Activated B cell treated with CpG ODN at 0.5 μM for 24 hours (primary cell): Measurements from ENCODE around the gene ZNF385C. TPM values are rescaled to one million over a fixed set of nuclear protein-coding genes. Genes with fewer than 3 reads are reported as not detected.
A peak's percentile ranks its signal among the peaks of the same experiment; 100 is the strongest.

Experiments used
- ATAC-seq: fragments of 200-7000 bp; cut with Tn5 transposase; one replicate; pipeline ENCODE4 v1.10.0; 2021; ENCODE audit warnings: low read depth, mild to moderate bottlenecking, moderate library complexity
- CTCF ChIA-PET: fragments of 350-600 bp; sonication (Branson Sonifier 250); formaldehyde crosslinking; loops from one replicate; lab custom pipeline; 2021; ENCODE audit warnings: antibody characterized with exemption; lab: Charles Lee
- POLR2A ChIA-PET: fragments of 350-600 bp; sonication (Branson Sonifier 250); formaldehyde crosslinking; loops from one replicate; lab custom pipeline; 2021; ENCODE audit warnings: antibody characterized with exemption; lab: Charles Lee
- DNase-seq: peaks from one replicate; pipeline ENCODE4 v3.0.0; 2022
- H3K27ac Mint-ChIP-seq: one replicate; pipeline ENCODE4 v1.8.0; 2020; ENCODE audit warnings: mixed read lengths
- H3K27me3 Mint-ChIP-seq: one replicate; pipeline ENCODE4 v1.8.0; 2021; ENCODE audit warnings: mixed read lengths
- H3K36me3 Mint-ChIP-seq: one replicate; pipeline ENCODE4 v1.8.0; 2021; ENCODE audit warnings: low read depth, mixed read lengths
- H3K4me1 Mint-ChIP-seq: one replicate; pipeline ENCODE4 v1.8.0; 2021; ENCODE audit warnings: mixed read lengths
- H3K4me3 Mint-ChIP-seq: one replicate; pipeline ENCODE4 v1.8.0; 2020; ENCODE audit warnings: mild to moderate bottlenecking, mixed read lengths
- H3K9me3 Mint-ChIP-seq: one replicate; pipeline ENCODE4 v1.8.0; 2020; ENCODE audit warnings: mixed read lengths
- CTCF ChIP-seq: fragments of 200-600 bp; IDR thresholded peaks from one replicate; pipeline ENCODE4 v1.8.0; 2022; ENCODE audit warnings: antibody characterized with exemption, mild to moderate bottlenecking
- intact Hi-C: fragments of 100-400 bp; cut with micrococcal nuclease; formaldehyde crosslinking; loops from one replicate; pipeline ENCODE4 v1.15.1; 2024
- total RNA-seq: library from RNA; stranded (reverse); gene quantifications from 2 replicates; pipeline ENCODE4 v1.2.3, GENCODE V29; 2022

ZNF385C gene
- total RNA-seq, 1 donor from 2014 or later = 16.7 TPM

GRCh38 chr17:42133461-42134041, 35.3 kb upstream of the ZNF385C start:
- DNase-seq (peak; percentile 38), ATAC-seq (peak; percentile 90)
- no peaks in the 10 kb centered on the region for H3K27me3 Mint-ChIP-seq
- peak overlapping the region; percentile 49 for H3K4me3 Mint-ChIP-seq
- H3K36me3 Mint-ChIP-seq = peaks cover 51% of the 10 kb centered on the region
- no peaks in the 10 kb centered on the region for H3K9me3 Mint-ChIP-seq
- intact Hi-C loops = loop anchor here (1.0 to 5.0 kb wide), 2 partner anchors 8 to 154 kb away; partner anchors contain the start of gene STAT5A
- peak overlapping the region; percentile 77 for H3K27ac Mint-ChIP-seq
- no peak for TF ChIP-seq CTCF
- POLR2A ChIA-PET = interaction anchor here (0.6 kb wide), 1 partner anchor 27 kb away, joined by 6 read pairs; no protein-coding TSS in a partner anchor
- H3K4me1 Mint-ChIP-seq = peaks cover 67% of the 10 kb centered on the region
- CTCF ChIA-PET = no interaction called here

GRCh38 chr17:42132941-42133340, 34.7 kb upstream of the ZNF385C start:
- DNase-seq (no peak), ATAC-seq (peak; percentile 45)
- no peaks in the 10 kb centered on the region for H3K9me3 Mint-ChIP-seq
- intact Hi-C loops = loop anchor here (1.0 to 5.0 kb wide), 2 partner anchors 8 to 154 kb away; partner anchors contain the start of gene STAT5A
- peaks cover 57% of the 10 kb centered on the region for H3K36me3 Mint-ChIP-seq
- H3K27ac Mint-ChIP-seq = peak overlapping the region; percentile 77
- no peaks in the 10 kb centered on the region for H3K27me3 Mint-ChIP-seq
- ChIA-PET CTCF (interaction anchor here (1.1 kb wide), 1 partner anchor 11 kb away, joined by 3 read pairs; no protein-coding TSS in a partner anchor), POLR2A (interaction anchor here (1.0 to 1.3 kb wide), 2 partner anchors 62 to 115 kb away, joined by 3 read pairs; partner anchors contain the start of genes DNAJC7 and GHDC)
- peak overlapping the region; percentile 49 for H3K4me3 Mint-ChIP-seq
- TF ChIP-seq CTCF = no peak
- H3K4me1 Mint-ChIP-seq = peaks cover 64% of the 10 kb centered on the region

GRCh38 chr17:42131981-42132432, 33.7 kb upstream of the ZNF385C start:
- ATAC-seq = no peak
- H3K27ac Mint-ChIP-seq = peak overlapping the region; percentile 50
- no peak for DNase-seq
- no peak for TF ChIP-seq CTCF
- no peaks in the 10 kb centered on the region for H3K9me3 Mint-ChIP-seq
- intact Hi-C loops = loop anchor here (5.0 kb wide), 1 partner anchor 155 kb away; the partner anchor contains the start of gene STAT5A
- H3K4me3 Mint-ChIP-seq = no peak overlapping the region
- H3K27me3 Mint-ChIP-seq = no peaks in the 10 kb centered on the region
- CTCF ChIA-PET = interaction anchor here (1.0 to 1.1 kb wide), 2 partner anchors 10 to 12 kb away, joined by 3 read pairs; no protein-coding TSS in a partner anchor
- peaks cover 61% of the 10 kb centered on the region for H3K4me1 Mint-ChIP-seq
- POLR2A ChIA-PET = interaction anchor here (0.6 to 1.3 kb wide), 4 partner anchors 11 to 115 kb away, joined by 3 read pairs; partner anchors contain the start of genes DNAJC7 and GHDC
- H3K36me3 Mint-ChIP-seq = peaks cover 64% of the 10 kb centered on the region

GRCh38 chr17:42131232-42131631, 33.0 kb upstream of the ZNF385C start:
- H3K36me3 Mint-ChIP-seq = peaks cover 64% of the 10 kb centered on the region
- peak overlapping the region; percentile 13 for H3K27ac Mint-ChIP-seq
- no peak for TF ChIP-seq CTCF
- no peak for DNase-seq
- H3K4me3 Mint-ChIP-seq = no peak overlapping the region
- ATAC-seq = no peak
- no peaks in the 10 kb centered on the region for H3K9me3 Mint-ChIP-seq
- intact Hi-C loops = loop anchor here (5.0 kb wide), 1 partner anchor 156 kb away; the partner anchor contains the start of gene STAT5A
- H3K27me3 Mint-ChIP-seq = no peaks in the 10 kb centered on the region
- POLR2A ChIA-PET = no interaction called here
- CTCF ChIA-PET = interaction anchor here (1.0 kb wide), 1 partner anchor 12 kb away, joined by 3 read pairs; no protein-coding TSS in a partner anchor
- peaks cover 53% of the 10 kb centered on the region for H3K4me1 Mint-ChIP-seq
